ENCODE results near the gene MLIP. TPM values are rescaled to one million over a fixed set of nuclear protein-coding genes. Genes with fewer than 3 reads are reported as not detected.

The MLIP gene
- total RNA-seq, 1 donor from 2014 or later: not detected

DNA sequence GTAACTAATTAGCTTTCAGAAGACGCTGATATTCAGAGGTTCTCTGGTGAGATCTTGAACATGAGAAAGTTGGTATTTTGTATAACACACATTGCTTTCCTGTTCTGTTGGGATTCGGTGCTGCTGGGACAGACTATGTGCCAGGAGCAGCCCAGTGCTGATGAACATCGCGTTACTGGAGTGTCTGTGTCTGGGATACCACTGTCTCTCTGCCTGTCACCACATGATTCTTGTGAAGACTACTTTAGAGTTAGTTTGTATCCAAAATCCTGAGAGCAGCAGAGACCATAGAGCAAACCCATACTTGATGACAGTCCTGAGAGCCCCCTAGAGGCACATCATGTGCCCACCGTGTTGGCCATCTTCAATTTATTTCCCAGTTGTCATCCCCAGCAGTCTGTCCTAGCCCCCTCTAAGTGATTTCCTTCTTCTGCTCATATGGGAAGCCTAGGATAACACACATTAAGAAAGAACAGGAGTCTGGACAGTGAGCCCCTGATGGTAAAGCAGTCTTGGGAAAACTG is 155.2 kb downstream of the MLIP start:
- H3K4me3 ChIP-seq: no peak overlapping the region
- peak; percentile 23 for DNase-seq (ENCODE audit: low spot score)
- no peaks in the 10 kb centered on the region for H4K20me1 ChIP-seq (ENCODE audit: low read depth)
- no peak overlapping the region for H3K4me3 Mint-ChIP-seq
- peaks cover 9% of the 10 kb centered on the region for H3K4me1 ChIP-seq
- no peaks in the 10 kb centered on the region for H3K27me3 ChIP-seq
- H2AFZ ChIP-seq (replicated peaks): peak overlapping the region; percentile 11
- H3K27ac Mint-ChIP-seq: no peak overlapping the region
- no peaks in the 10 kb centered on the region for H3K9me3 ChIP-seq (ENCODE audit: low read depth)
- H3K27ac ChIP-seq: no peak overlapping the region
- no peaks in the 10 kb centered on the region for H3K27me3 Mint-ChIP-seq (ENCODE audit: insufficient read depth, low read depth)
- H3K36me3 ChIP-seq: no peaks in the 10 kb centered on the region
- TF ChIP-seq EZH2 (IDR thresholded peaks at IDR 0.05): no peak
- TF ChIP-seq, protein P1, sequence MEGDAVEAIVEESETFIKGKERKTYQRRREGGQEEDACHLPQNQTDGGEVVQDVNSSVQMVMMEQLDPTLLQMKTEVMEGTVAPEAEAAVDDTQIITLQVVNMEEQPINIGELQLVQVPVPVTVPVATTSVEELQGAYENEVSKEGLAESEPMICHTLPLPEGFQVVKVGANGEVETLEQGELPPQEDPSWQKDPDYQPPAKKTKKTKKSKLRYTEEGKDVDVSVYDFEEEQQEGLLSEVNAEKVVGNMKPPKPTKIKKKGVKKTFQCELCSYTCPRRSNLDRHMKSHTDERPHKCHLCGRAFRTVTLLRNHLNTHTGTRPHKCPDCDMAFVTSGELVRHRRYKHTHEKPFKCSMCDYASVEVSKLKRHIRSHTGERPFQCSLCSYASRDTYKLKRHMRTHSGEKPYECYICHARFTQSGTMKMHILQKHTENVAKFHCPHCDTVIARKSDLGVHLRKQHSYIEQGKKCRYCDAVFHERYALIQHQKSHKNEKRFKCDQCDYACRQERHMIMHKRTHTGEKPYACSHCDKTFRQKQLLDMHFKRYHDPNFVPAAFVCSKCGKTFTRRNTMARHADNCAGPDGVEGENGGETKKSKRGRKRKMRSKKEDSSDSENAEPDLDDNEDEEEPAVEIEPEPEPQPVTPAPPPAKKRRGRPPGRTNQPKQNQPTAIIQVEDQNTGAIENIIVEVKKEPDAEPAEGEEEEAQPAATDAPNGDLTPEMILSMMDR (IDR thresholded peaks at IDR 0.05): peak; percentile 40
- no peak for TF ChIP-seq EZH2phosphoT487 (IDR thresholded peaks at IDR 0.05)
- no peaks in the 10 kb centered on the region for H3F3A ChIP-seq (ENCODE audit: low read depth)
- H3K4me2 ChIP-seq: no peak overlapping the region
- no peak overlapping the region for H3K9ac ChIP-seq
- no peaks in the 10 kb centered on the region for H3K79me2 ChIP-seq (ENCODE audit: low read depth)
- no peaks in the 10 kb centered on the region for H3K4me1 Mint-ChIP-seq
- no peaks in the 10 kb centered on the region for H3K36me3 Mint-ChIP-seq
- no peaks in the 10 kb centered on the region for H3K9me3 Mint-ChIP-seq

- no peaks in the 10 kb centered on the region for H3K4me1 Mint-ChIP-seq
- Histone ChIP-seq H3K27me3 (no peaks in the 10 kb centered on the region), H3F3A (ENCODE audit: low read depth) (no peaks in the 10 kb centered on the region), H2AFZ (replicated peaks) (no peak overlapping the region), H3K9ac (no peak overlapping the region), H3K4me3 (no peak overlapping the region), H3K4me2 (no peak overlapping the region), H3K79me2 (ENCODE audit: low read depth) (no peaks in the 10 kb centered on the region), H4K20me1 (ENCODE audit: low read depth) (no peaks in the 10 kb centered on the region), H3K4me1 (peaks cover 2% of the 10 kb centered on the region), H3K27ac (no peak overlapping the region), H3K9me3 (ENCODE audit: low read depth) (no peaks in the 10 kb centered on the region), H3K36me3 (no peaks in the 10 kb centered on the region)
- peak; percentile 73 for DNase-seq (ENCODE audit: low spot score)
- no peaks in the 10 kb centered on the region for H3K27me3 Mint-ChIP-seq (ENCODE audit: insufficient read depth, low read depth)
- TF ChIP-seq EZH2phosphoT487 (IDR thresholded peaks at IDR 0.05) (no peak), EZH2 (IDR thresholded peaks at IDR 0.05) (no peak)
- TF ChIP-seq, protein P1 (IDR thresholded peaks at IDR 0.05): peak; percentile 70
- no peak overlapping the region for H3K4me3 Mint-ChIP-seq
- no peaks in the 10 kb centered on the region for H3K36me3 Mint-ChIP-seq
- H3K27ac Mint-ChIP-seq: no peak overlapping the region
- no peaks in the 10 kb centered on the region for H3K9me3 Mint-ChIP-seq
Observed at GRCh38 chr6:54267798-54268197, 156.6 kb downstream of the MLIP start.

DNA sequence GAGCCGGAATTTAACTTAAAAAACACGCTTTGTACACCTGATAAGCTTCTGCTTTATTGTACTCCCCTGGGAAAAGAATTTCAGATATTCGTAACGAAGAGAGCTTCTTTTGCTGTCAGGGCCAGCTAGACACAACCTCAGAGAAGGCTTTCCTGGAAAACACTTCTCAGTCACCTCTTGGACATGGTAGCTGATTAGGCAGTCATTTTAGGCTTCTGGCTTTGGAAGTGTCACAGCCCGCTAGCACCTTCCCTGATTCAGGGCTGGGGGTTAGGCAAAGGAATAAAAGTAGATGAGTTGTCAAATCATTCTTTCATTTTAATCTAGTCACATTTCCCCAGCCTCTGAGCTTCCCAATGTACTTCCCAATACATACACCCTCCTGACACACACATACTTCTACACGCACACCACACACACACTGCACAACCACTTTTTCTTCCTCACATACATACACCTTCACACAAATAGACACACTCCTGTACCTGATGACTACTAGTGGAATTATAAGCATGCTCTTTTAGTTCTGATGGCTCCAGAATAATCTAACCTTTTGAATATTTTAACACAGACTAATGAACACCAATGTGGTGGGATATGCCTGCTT is 162.1 kb downstream of the MLIP start:
- H2AFZ ChIP-seq (replicated peaks): no peak overlapping the region
- no peaks in the 10 kb centered on the region for H3K9me3 ChIP-seq (ENCODE audit: low read depth)
- no peaks in the 10 kb centered on the region for H3K4me1 ChIP-seq
- DNase-seq (ENCODE audit: low spot score): no peak
- H4K20me1 ChIP-seq (ENCODE audit: low read depth): no peaks in the 10 kb centered on the region
- no peaks in the 10 kb centered on the region for H3K79me2 ChIP-seq (ENCODE audit: low read depth)
- no peak overlapping the region for H3K27ac Mint-ChIP-seq
- no peaks in the 10 kb centered on the region for H3K36me3 Mint-ChIP-seq
- no peak overlapping the region for H3K4me2 ChIP-seq
- no peak overlapping the region for H3K4me3 Mint-ChIP-seq
- no peak overlapping the region for H3K9ac ChIP-seq
- no peaks in the 10 kb centered on the region for H3K4me1 Mint-ChIP-seq
- no peak overlapping the region for H3K4me3 ChIP-seq
- H3K9me3 Mint-ChIP-seq: no peaks in the 10 kb centered on the region
- peaks cover 3% of the 10 kb centered on the region for H3K27me3 Mint-ChIP-seq (ENCODE audit: insufficient read depth, low read depth)
- no peaks in the 10 kb centered on the region for H3K36me3 ChIP-seq
- no peaks in the 10 kb centered on the region for H3F3A ChIP-seq (ENCODE audit: low read depth)
- H3K27ac ChIP-seq: no peak overlapping the region
- H3K27me3 ChIP-seq: no peaks in the 10 kb centered on the region
- no peak for TF ChIP-seq EZH2phosphoT487 (IDR thresholded peaks at IDR 0.05)
- TF ChIP-seq, protein P1 (IDR thresholded peaks at IDR 0.05): no peak
- TF ChIP-seq EZH2 (IDR thresholded peaks at IDR 0.05): no peak

All from neural progenitor cell (in vitro differentiated cells).